ENCODE results near the gene TLL2.

GRCh38 chr10:96427291-96427690 is 86.4 kb downstream of the TLL2 start:
- no peak for TF ChIP-seq POLR2A (IDR thresholded peaks at IDR 0.05; ENCODE audit: low read length)
- TF ChIP-seq, protein P1, sequence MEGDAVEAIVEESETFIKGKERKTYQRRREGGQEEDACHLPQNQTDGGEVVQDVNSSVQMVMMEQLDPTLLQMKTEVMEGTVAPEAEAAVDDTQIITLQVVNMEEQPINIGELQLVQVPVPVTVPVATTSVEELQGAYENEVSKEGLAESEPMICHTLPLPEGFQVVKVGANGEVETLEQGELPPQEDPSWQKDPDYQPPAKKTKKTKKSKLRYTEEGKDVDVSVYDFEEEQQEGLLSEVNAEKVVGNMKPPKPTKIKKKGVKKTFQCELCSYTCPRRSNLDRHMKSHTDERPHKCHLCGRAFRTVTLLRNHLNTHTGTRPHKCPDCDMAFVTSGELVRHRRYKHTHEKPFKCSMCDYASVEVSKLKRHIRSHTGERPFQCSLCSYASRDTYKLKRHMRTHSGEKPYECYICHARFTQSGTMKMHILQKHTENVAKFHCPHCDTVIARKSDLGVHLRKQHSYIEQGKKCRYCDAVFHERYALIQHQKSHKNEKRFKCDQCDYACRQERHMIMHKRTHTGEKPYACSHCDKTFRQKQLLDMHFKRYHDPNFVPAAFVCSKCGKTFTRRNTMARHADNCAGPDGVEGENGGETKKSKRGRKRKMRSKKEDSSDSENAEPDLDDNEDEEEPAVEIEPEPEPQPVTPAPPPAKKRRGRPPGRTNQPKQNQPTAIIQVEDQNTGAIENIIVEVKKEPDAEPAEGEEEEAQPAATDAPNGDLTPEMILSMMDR (IDR thresholded peaks at IDR 0.05) = no peak
